ENCODE measurements around the gene MEF2A.

The MEF2A gene

GRCh38 chr15:99621767-99622166 is 56.0 kb downstream of the MEF2A start:
- no peaks in the 10 kb centered on the region for H3K27me3 ChIP-seq (ENCODE audit: control insufficient read depth, insufficient read depth, low read length)
- no peaks in the 10 kb centered on the region for H3K36me3 ChIP-seq (ENCODE audit: control insufficient read depth, insufficient read depth, low read length)
- no peak overlapping the region for H3K4me3 ChIP-seq (ENCODE audit: low read depth, low read length)
- no peak overlapping the region for H3K9ac ChIP-seq (ENCODE audit: low read depth, low read length)
- peaks cover 10% of the 10 kb centered on the region; the same call in 1 of the 2 replicates for H3K9me3 ChIP-seq (ENCODE audit: control insufficient read depth, insufficient read depth, low read length)
- peaks cover 21% of the 10 kb centered on the region for H3K4me1 ChIP-seq (ENCODE audit: control insufficient read depth, insufficient read depth, low read length)
- H3K27ac ChIP-seq (ENCODE audit: low read depth, low read length) = no peak overlapping the region

GRCh38 chr15:99628374-99629001 is 62.7 kb downstream of the MEF2A start:
- Histone ChIP-seq H3K9ac (ENCODE audit: low read depth, low read length) (no peak overlapping the region), H3K9me3 (ENCODE audit: control insufficient read depth, insufficient read depth, low read length) (peaks cover 10% of the 10 kb centered on the region; the same call in 1 of the 2 replicates), H3K4me1 (ENCODE audit: control insufficient read depth, insufficient read depth, low read length) (peaks cover 50% of the 10 kb centered on the region), H3K27ac (ENCODE audit: low read depth, low read length) (no peak overlapping the region), H3K4me3 (ENCODE audit: low read depth, low read length) (no peak overlapping the region), H3K27me3 (ENCODE audit: control insufficient read depth, insufficient read depth, low read length) (no peaks in the 10 kb centered on the region), H3K36me3 (ENCODE audit: control insufficient read depth, insufficient read depth, low read length) (no peaks in the 10 kb centered on the region)

DNA sequence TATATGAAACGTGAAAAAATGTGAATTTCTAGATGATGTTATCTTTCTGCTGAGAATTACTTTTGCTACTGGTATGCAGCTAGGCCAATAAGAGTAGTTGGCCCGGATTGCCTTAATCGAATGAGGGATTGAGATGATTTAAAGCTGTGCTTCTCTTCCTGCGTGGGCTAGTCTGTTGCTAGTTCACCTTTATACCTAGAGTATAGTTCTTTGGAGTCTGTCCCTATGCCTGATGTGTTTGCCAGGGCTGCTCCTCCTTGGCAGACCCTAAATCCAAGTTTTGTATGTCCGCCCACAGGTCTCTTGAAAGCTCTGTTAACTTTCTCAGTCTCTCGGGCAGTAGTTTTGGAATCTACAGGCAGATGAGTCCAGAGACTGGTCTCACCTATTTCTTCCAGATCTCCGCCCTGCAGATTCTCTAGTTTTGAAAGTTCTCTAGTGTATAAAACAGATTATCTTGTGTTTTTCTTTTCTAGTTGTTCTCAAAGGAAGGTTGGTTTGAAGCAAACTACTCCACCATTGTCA is 64.9 kb downstream of the MEF2A start:
- H3K4me1 ChIP-seq (ENCODE audit: control insufficient read depth, insufficient read depth, low read length) = peaks cover 50% of the 10 kb centered on the region
- H3K27me3 ChIP-seq (ENCODE audit: control insufficient read depth, insufficient read depth, low read length) = no peaks in the 10 kb centered on the region
- H3K27ac ChIP-seq (ENCODE audit: low read depth, low read length) = no peak overlapping the region
- H3K9ac ChIP-seq (ENCODE audit: low read depth, low read length) = no peak overlapping the region
- no peaks in the 10 kb centered on the region for H3K9me3 ChIP-seq (ENCODE audit: control insufficient read depth, insufficient read depth, low read length)
- no peaks in the 10 kb centered on the region for H3K36me3 ChIP-seq (ENCODE audit: control insufficient read depth, insufficient read depth, low read length)
- H3K4me3 ChIP-seq (ENCODE audit: low read depth, low read length) = no peak overlapping the region

DNA sequence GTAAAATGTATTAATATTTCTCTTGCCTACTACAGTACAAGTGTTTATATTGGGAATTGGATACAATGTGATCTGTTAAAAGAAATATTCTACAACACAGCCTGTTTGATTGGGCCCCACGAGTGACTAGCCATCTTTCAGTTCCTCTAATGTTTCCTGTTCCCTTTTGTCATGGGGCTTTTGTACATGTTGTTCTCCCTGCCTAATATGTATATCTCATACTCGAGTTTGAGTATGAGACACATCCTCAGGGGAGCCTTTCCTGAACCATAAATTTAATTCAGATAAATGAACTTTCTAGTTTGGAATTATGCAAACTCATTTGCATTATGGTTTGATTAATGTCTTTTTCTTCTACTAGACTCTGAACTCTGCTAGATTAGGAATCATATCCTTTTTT is 65.5 kb downstream of the MEF2A start:
- H3K4me1 ChIP-seq (ENCODE audit: control insufficient read depth, insufficient read depth, low read length) = peaks cover 50% of the 10 kb centered on the region
- no peak overlapping the region for H3K4me3 ChIP-seq (ENCODE audit: low read depth, low read length)
- no peaks in the 10 kb centered on the region for H3K36me3 ChIP-seq (ENCODE audit: control insufficient read depth, insufficient read depth, low read length)

GRCh38 chr15:99632521-99632920 is 66.7 kb downstream of the MEF2A start:
- H3K4me1 ChIP-seq (ENCODE audit: control insufficient read depth, insufficient read depth, low read length) = peaks cover 47% of the 10 kb centered on the region
- no peaks in the 10 kb centered on the region for H3K27me3 ChIP-seq (ENCODE audit: control insufficient read depth, insufficient read depth, low read length)
- no peak overlapping the region for H3K27ac ChIP-seq (ENCODE audit: low read depth, low read length)
- H3K4me3 ChIP-seq (ENCODE audit: low read depth, low read length) = no peak overlapping the region
- no peaks in the 10 kb centered on the region for H3K36me3 ChIP-seq (ENCODE audit: control insufficient read depth, insufficient read depth, low read length)
- H3K9ac ChIP-seq (ENCODE audit: low read depth, low read length) = no peak overlapping the region
- no peaks in the 10 kb centered on the region for H3K9me3 ChIP-seq (ENCODE audit: control insufficient read depth, insufficient read depth, low read length)

More for the DNA sequence above, 65.5 kb downstream of the MEF2A start:
- H3K9ac ChIP-seq (ENCODE audit: low read depth, low read length) = no peak overlapping the region
- H3K27ac ChIP-seq (ENCODE audit: low read depth, low read length) = no peak overlapping the region
- no peaks in the 10 kb centered on the region for H3K9me3 ChIP-seq (ENCODE audit: control insufficient read depth, insufficient read depth, low read length)
- H3K27me3 ChIP-seq (ENCODE audit: control insufficient read depth, insufficient read depth, low read length) = no peaks in the 10 kb centered on the region

DNA sequence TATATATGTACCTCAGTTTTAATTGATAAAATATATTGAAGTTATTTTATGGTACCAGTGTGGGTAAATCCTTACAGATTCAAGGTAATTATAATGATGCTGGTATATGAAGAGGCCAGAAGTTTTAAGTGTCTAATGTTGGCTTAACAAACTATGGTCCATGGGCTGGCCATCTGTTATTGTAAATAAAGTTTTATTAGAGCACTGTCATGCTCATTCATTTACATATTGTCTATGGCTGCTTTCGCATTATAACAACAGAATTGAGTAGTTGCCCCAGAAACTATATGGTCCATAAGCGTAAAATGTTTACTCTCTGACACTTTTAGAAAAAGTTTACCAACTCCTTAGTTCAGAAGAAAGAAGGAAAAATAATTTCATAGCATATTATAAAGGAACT is 67.9 kb downstream of the MEF2A start:
- no peaks in the 10 kb centered on the region for H3K9me3 ChIP-seq (ENCODE audit: control insufficient read depth, insufficient read depth, low read length)
- H3K4me1 ChIP-seq (ENCODE audit: control insufficient read depth, insufficient read depth, low read length) = peaks cover 38% of the 10 kb centered on the region
- no peaks in the 10 kb centered on the region for H3K27me3 ChIP-seq (ENCODE audit: control insufficient read depth, insufficient read depth, low read length)
- H3K27ac ChIP-seq (ENCODE audit: low read depth, low read length) = no peak overlapping the region
- H3K4me3 ChIP-seq (ENCODE audit: low read depth, low read length) = no peak overlapping the region
- H3K36me3 ChIP-seq (ENCODE audit: control insufficient read depth, insufficient read depth, low read length) = no peaks in the 10 kb centered on the region
- no peak overlapping the region for H3K9ac ChIP-seq (ENCODE audit: low read depth, low read length)

DNA sequence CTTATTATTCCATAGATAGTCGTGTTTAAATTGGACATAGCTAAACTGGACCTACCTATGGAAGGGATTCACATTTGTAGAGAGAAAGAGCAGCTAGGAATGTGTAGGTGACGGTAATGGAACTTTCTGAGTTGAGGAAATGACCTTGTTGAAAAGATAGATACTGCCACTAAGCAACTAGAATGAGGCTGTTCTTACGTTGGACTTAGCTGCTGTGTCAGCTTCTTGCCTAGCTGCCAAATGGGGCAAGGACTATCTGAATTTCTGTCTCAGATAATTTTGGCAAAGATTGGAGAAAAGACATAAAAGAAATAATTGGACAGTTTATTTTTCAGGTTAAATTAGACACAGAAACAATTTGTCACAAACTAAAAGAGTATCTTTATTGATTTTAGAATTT is 68.8 kb downstream of the MEF2A start:
- Histone ChIP-seq H3K9ac (ENCODE audit: low read depth, low read length) (no peak overlapping the region), H3K27me3 (ENCODE audit: control insufficient read depth, insufficient read depth, low read length) (no peaks in the 10 kb centered on the region), H3K9me3 (ENCODE audit: control insufficient read depth, insufficient read depth, low read length) (no peaks in the 10 kb centered on the region), H3K27ac (ENCODE audit: low read depth, low read length) (no peak overlapping the region), H3K4me1 (ENCODE audit: control insufficient read depth, insufficient read depth, low read length) (peaks cover 30% of the 10 kb centered on the region), H3K4me3 (ENCODE audit: low read depth, low read length) (no peak overlapping the region), H3K36me3 (ENCODE audit: control insufficient read depth, insufficient read depth, low read length) (no peaks in the 10 kb centered on the region)

DNA sequence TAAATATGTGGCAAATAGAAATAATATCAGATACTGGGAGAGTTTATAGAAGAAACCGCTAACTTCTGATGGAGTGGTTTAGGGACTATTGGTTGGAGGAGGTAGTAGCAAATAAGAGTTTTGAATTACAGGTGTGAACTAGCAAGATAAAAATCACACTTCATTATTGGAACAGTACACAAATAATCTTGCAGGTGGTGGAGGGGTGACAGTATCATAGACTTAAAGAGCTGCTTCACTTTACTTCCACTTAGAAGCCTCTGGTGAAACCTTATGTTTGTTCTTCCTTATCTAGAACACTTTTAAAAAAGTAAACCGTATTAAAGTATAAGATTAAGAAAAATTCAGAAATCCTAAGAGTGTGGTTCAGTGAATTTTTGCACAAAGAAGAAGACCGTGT is 69.4 kb downstream of the MEF2A start:
- Histone ChIP-seq H3K4me1 (ENCODE audit: control insufficient read depth, insufficient read depth, low read length) (peaks cover 27% of the 10 kb centered on the region), H3K9ac (ENCODE audit: low read depth, low read length) (no peak overlapping the region), H3K36me3 (ENCODE audit: control insufficient read depth, insufficient read depth, low read length) (no peaks in the 10 kb centered on the region), H3K4me3 (ENCODE audit: low read depth, low read length) (no peak overlapping the region), H3K9me3 (ENCODE audit: control insufficient read depth, insufficient read depth, low read length) (no peaks in the 10 kb centered on the region), H3K27me3 (ENCODE audit: control insufficient read depth, insufficient read depth, low read length) (no peaks in the 10 kb centered on the region), H3K27ac (ENCODE audit: low read depth, low read length) (no peak overlapping the region)

GRCh38 chr15:99635794-99636193 is 70.0 kb downstream of the MEF2A start:
- H3K9me3 ChIP-seq (ENCODE audit: control insufficient read depth, insufficient read depth, low read length) = no peaks in the 10 kb centered on the region
- peaks cover 22% of the 10 kb centered on the region for H3K4me1 ChIP-seq (ENCODE audit: control insufficient read depth, insufficient read depth, low read length)
- no peak overlapping the region for H3K9ac ChIP-seq (ENCODE audit: low read depth, low read length)
- no peaks in the 10 kb centered on the region for H3K36me3 ChIP-seq (ENCODE audit: control insufficient read depth, insufficient read depth, low read length)
- H3K4me3 ChIP-seq (ENCODE audit: low read depth, low read length) = no peak overlapping the region
- H3K27me3 ChIP-seq (ENCODE audit: control insufficient read depth, insufficient read depth, low read length) = no peaks in the 10 kb centered on the region
- no peak overlapping the region for H3K27ac ChIP-seq (ENCODE audit: low read depth, low read length)

- Histone ChIP-seq H3K9me3 (ENCODE audit: control insufficient read depth, insufficient read depth, low read length) (peaks cover 18% of the 10 kb centered on the region), H3K4me1 (ENCODE audit: control insufficient read depth, insufficient read depth, low read length) (no peaks in the 10 kb centered on the region; the same call in 1 of the 2 replicates), H3K4me3 (ENCODE audit: low read depth, low read length) (no peak overlapping the region; the same call in 1 of the 2 replicates), H3K9ac (ENCODE audit: low read depth, low read length) (no peak overlapping the region), H3K27ac (ENCODE audit: low read depth, low read length) (no peak overlapping the region), H3K27me3 (ENCODE audit: control insufficient read depth, insufficient read depth, low read length) (no peaks in the 10 kb centered on the region), H3K36me3 (ENCODE audit: control insufficient read depth, insufficient read depth, low read length) (peaks cover 24% of the 10 kb centered on the region)
Measured at GRCh38 chr15:99644913-99645542, 79.2 kb downstream of the MEF2A start.

GRCh38 chr15:99645543-99645935 is 79.8 kb downstream of the MEF2A start:
- Histone ChIP-seq H3K27me3 (ENCODE audit: control insufficient read depth, insufficient read depth, low read length) (no peaks in the 10 kb centered on the region), H3K9me3 (ENCODE audit: control insufficient read depth, insufficient read depth, low read length) (peaks cover 18% of the 10 kb centered on the region), H3K9ac (ENCODE audit: low read depth, low read length) (no peak overlapping the region), H3K36me3 (ENCODE audit: control insufficient read depth, insufficient read depth, low read length) (peaks cover 26% of the 10 kb centered on the region), H3K27ac (ENCODE audit: low read depth, low read length) (no peak overlapping the region), H3K4me1 (ENCODE audit: control insufficient read depth, insufficient read depth, low read length) (no peaks in the 10 kb centered on the region; the same call in 1 of the 2 replicates), H3K4me3 (ENCODE audit: low read depth, low read length) (no peak overlapping the region)
